Measurements from ENCODE around the gene HOXA4. TPM values are rescaled to one million over a fixed set of nuclear protein-coding genes. Genes with fewer than 3 reads are reported as not detected.

HOXA4 gene
- total RNA-seq, 1 donor from 2014 or later: 0.31 TPM

DNA sequence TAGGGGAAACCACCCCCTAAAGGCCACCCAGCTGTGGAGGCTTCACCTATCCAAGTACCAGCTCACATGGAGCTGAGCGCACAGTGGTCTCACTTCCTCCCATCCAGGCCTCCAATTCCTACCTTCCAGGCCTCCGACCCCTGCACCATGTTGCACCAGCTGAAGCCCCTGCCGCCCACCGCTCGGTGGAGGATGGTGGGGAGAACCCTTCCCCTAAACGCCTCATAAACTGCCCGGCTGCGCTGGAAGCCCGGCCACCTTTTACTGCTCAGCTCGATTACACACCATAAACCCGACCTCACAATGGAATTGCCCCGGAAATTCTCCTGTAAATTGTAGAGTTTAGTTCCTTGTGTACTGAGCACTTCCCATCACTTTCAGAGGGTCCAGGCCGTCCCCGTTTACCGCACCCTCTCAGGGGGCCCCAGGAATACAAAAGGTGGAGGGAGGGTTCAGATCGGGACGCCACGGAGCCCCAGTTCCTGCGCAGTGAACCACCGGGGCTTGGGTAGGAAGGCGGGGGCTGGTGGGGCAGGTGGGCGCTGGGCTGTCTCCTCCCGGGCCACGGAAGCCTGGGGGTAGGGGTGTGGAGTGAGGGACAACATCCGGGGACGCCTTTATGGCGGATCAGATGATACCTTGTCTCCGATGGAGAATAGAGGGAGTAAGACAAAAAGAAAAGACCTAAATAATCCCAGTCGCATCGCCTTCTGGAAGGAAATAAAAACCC lies 27.3 kb upstream of the HOXA4 start:
- Mint-ChIP-seq H3K27ac (ENCODE audit: unreplicated experiment) (no peak overlapping the region), H3K4me3 (ENCODE audit: unreplicated experiment) (no peak overlapping the region), H3K9me3 (ENCODE audit: unreplicated experiment) (no peaks in the 10 kb centered on the region), H3K36me3 (ENCODE audit: low read depth, unreplicated experiment) (peaks cover 3% of the 10 kb centered on the region), H3K27me3 (ENCODE audit: unreplicated experiment) (peaks cover 44% of the 10 kb centered on the region), H3K4me1 (ENCODE audit: unreplicated experiment) (peaks cover 13% of the 10 kb centered on the region)
- TF ChIP-seq, protein P1, sequence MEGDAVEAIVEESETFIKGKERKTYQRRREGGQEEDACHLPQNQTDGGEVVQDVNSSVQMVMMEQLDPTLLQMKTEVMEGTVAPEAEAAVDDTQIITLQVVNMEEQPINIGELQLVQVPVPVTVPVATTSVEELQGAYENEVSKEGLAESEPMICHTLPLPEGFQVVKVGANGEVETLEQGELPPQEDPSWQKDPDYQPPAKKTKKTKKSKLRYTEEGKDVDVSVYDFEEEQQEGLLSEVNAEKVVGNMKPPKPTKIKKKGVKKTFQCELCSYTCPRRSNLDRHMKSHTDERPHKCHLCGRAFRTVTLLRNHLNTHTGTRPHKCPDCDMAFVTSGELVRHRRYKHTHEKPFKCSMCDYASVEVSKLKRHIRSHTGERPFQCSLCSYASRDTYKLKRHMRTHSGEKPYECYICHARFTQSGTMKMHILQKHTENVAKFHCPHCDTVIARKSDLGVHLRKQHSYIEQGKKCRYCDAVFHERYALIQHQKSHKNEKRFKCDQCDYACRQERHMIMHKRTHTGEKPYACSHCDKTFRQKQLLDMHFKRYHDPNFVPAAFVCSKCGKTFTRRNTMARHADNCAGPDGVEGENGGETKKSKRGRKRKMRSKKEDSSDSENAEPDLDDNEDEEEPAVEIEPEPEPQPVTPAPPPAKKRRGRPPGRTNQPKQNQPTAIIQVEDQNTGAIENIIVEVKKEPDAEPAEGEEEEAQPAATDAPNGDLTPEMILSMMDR (IDR thresholded peaks at IDR 0.05; ENCODE audit: unreplicated experiment): no peak
- DNase-seq (ENCODE audit: low spot score): no peak

DNA sequence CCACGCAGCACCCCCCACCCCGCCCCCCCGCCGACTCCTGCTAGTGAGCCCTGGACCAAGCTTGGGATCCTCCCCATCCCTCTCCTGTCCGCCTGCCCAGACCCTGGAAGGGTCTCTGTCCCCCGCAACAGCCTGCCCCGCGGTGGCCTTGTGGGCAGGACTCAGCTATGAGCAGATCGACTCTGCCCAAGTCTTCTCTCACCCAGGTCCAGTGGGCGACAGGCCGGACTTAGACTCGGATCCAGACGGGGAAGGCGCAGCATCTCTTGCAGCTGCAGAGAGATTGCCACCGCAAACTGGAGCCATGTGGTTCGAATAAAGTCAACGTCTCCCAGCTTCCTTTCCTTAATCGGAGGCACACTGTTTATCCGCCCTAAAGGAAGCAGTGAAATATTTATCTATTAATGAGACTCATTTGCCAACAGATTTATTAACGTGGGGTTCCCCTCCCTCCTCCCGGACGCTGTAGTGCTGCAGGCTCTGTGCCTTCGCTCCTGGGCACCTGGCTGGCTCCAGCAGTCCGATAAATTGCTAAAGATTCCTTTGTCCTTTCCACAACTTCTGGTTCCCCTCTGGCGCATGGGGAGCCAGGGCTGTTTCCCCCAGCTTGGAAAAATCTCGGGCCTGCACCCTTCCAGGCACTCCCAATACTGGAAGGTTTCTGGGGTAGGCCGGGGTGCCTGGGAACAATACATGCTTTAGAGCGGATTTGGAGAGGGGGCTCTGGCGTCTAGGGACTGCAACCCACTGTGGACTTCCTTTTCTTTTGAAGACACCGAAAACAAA lies 26.6 kb upstream of the HOXA4 start:
- peaks cover 44% of the 10 kb centered on the region for H3K27me3 Mint-ChIP-seq (ENCODE audit: unreplicated experiment)
- TF ChIP-seq, protein P1 (IDR thresholded peaks at IDR 0.05; ENCODE audit: unreplicated experiment): no peak
- no peak overlapping the region for H3K27ac Mint-ChIP-seq (ENCODE audit: unreplicated experiment)
- no peaks in the 10 kb centered on the region for H3K9me3 Mint-ChIP-seq (ENCODE audit: unreplicated experiment)
- no peak for DNase-seq (ENCODE audit: low spot score)
- peaks cover 13% of the 10 kb centered on the region for H3K4me1 Mint-ChIP-seq (ENCODE audit: unreplicated experiment)
- peaks cover 3% of the 10 kb centered on the region for H3K36me3 Mint-ChIP-seq (ENCODE audit: low read depth, unreplicated experiment)
- H3K4me3 Mint-ChIP-seq (ENCODE audit: unreplicated experiment): no peak overlapping the region

DNA sequence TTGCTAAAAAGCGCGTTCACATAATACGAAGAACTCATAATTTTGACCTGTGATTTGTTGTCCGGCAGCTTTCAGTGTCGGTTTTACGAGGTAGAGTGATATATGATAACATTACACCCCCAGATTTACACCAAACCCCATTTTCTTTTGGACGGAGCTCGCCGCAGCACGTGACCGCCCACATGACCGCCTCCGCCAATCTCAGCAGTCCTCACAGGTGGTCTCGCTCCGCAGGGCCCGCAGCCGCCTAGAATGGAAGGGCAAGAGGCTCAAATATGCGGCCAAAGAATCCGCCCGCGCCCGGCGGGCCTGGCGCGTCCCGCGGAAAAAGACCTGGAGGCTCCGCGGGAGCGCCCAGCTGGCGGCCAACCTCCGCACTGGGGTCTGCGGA lies 25.9 kb upstream of the HOXA4 start, which contains the start of gene HOXA7:
TSS of gene HOXA7 (minus strand) at position 168 of the 391 bp plus-strand sequence. CDS start at position 38, 130 bp downstream.
- Mint-ChIP-seq H3K4me3 (ENCODE audit: unreplicated experiment) (peak within 1 kb of the TSS; percentile 76), H3K27me3 (ENCODE audit: unreplicated experiment) (peaks cover 50% of the 10 kb centered on the region), H3K4me1 (ENCODE audit: unreplicated experiment) (peaks cover 16% of the 10 kb centered on the region), H3K27ac (ENCODE audit: unreplicated experiment) (no peak within 1 kb of the TSS), H3K36me3 (ENCODE audit: low read depth, unreplicated experiment) (peaks cover 3% of the 10 kb centered on the region), H3K9me3 (ENCODE audit: unreplicated experiment) (no peaks in the 10 kb centered on the region)
- no peak for DNase-seq (ENCODE audit: low spot score)
- TF ChIP-seq, protein P1 (IDR thresholded peaks at IDR 0.05; ENCODE audit: unreplicated experiment): no peak

DNA sequence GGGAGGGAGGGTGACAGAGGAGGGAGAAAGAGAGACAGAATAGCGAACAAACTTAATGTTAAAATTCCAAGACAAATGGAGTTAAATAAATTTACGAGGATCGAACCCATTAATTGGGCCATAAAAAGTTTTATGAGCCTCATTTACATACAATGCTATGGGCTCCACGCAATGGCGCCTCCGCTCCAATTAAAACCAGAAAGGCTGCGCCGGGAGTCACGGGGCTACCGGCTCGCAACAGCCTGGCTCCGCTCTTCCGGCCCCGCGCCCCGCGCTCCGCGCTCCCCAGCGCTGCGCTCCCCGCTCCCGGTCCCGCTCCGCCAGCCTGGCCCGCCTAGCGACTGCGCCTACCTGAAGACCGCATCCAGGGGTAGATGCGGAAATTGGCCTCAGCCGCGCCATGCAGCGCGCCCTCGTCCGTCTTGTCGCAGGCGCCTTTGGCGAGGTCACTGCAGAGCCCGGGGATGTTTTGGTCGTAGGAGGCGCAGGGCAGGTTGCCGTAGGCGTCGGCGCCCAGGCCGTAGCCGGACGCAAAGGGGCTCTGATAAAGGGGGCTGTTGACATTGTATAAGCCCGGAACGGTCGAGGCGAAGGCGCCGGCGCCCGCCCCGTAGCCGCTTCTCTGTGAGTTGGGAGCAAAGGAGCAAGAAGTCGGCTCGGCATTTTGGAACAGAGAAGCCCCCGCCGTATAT lies 25.4 kb upstream of the HOXA4 start:
- TF ChIP-seq, protein P1 (IDR thresholded peaks at IDR 0.05; ENCODE audit: unreplicated experiment): no peak
- no peaks in the 10 kb centered on the region for H3K9me3 Mint-ChIP-seq (ENCODE audit: unreplicated experiment)
- H3K4me1 Mint-ChIP-seq (ENCODE audit: unreplicated experiment): peaks cover 22% of the 10 kb centered on the region
- H3K4me3 Mint-ChIP-seq (ENCODE audit: unreplicated experiment): peak overlapping the region; percentile 76
- no peak overlapping the region for H3K27ac Mint-ChIP-seq (ENCODE audit: unreplicated experiment)
- peaks cover 55% of the 10 kb centered on the region for H3K27me3 Mint-ChIP-seq (ENCODE audit: unreplicated experiment)
- no peak for DNase-seq (ENCODE audit: low spot score)
- H3K36me3 Mint-ChIP-seq (ENCODE audit: low read depth, unreplicated experiment): peaks cover 3% of the 10 kb centered on the region
